BLaER1 treated with 17β-estradiol and CSF1 and Interleukin-3, amounts not matched to agents 10 nM and 100 nM (cell line): ENCODE measurements around the gene CALCOCO1.
A peak's percentile ranks its signal among the peaks of the same experiment; 100 is the strongest.

Experiments
- H3K27ac ChIP-seq, 11 experiments: shearing (Covaris generic); formaldehyde crosslinking; 2 replicates each; pipeline ENCODE4 v1.8.1; 2022
- H3K27me3 ChIP-seq, 11 experiments: shearing (Covaris generic); formaldehyde crosslinking; 2 replicates each; pipeline ENCODE4 v1.8.1; 2022
- H3K36me3 ChIP-seq, 11 experiments: shearing (Covaris generic); formaldehyde crosslinking; 2 replicates each; pipeline ENCODE4 v1.8.1; 2022
- H3K4me1 ChIP-seq, 10 experiments: shearing (Covaris generic); formaldehyde crosslinking; 2 replicates each; pipeline ENCODE4 v1.8.1; 2022
- H3K4me2 ChIP-seq, 11 experiments: shearing (Covaris generic); formaldehyde crosslinking; 2 replicates each; pipeline ENCODE4 v1.8.1; 2022
- H3K4me3 ChIP-seq, 10 experiments: shearing (Covaris generic); formaldehyde crosslinking; 2 replicates each; pipeline ENCODE4 v1.8.1; 2022
- H3K9ac ChIP-seq, 11 experiments: shearing (Covaris generic); formaldehyde crosslinking; 2 replicates each; pipeline ENCODE4 v1.8.1; 2022
- H3K9me3 ChIP-seq, 11 experiments: shearing (Covaris generic); formaldehyde crosslinking; replicated peaks in 1 of 11; 2 replicates each; pipeline ENCODE4 v1.8.1; 2022
- H4K20me1 ChIP-seq, 11 experiments: shearing (Covaris generic); formaldehyde crosslinking; 2 replicates each; pipeline ENCODE4 v1.8.1; 2022
- Cebpa-rat ChIP-seq, 11 experiments: shearing (Covaris generic); IDR thresholded peaks; 2 replicates each; pipeline ENCODE4 v1.8.1; 2022

Gene CALCOCO1

GRCh38 chr12:53675701-53676607, 51.3 kb downstream of the CALCOCO1 start, which contains the start of gene ATP5MC2:
Gene ATP5MC2, minus strand, starts transcription at chr12:53676083. Its CDS starts 3,469 bp downstream, at chr12:53672614.
- H4K20me1 ChIP-seq = peaks cover 0 to 9% (median 0%) of the 10 kb centered on the region in 11 experiments; a peak in 5 of 22 replicates
- no peaks in the 10 kb centered on the region for H3K9me3 ChIP-seq
- H3K27ac ChIP-seq = peak within 1 kb of the TSS; percentile 70 to 95 (median 92)
- peaks cover 21 to 53% (median 38%) of the 10 kb centered on the region in 10 experiments for H3K4me1 ChIP-seq
- peaks cover 26 to 41% (median 36%) of the 10 kb centered on the region in 11 experiments for H3K36me3 ChIP-seq
- peak; percentile 77 to 97 (median 92); a peak in 21 of 22 replicates for TF ChIP-seq Cebpa-rat (IDR thresholded peaks at IDR 0.05)
- H3K27me3 ChIP-seq = peaks cover 31 to 43% (median 39%) of the 10 kb centered on the region in 11 experiments
- peak within 1 kb of the TSS; percentile 62 to 84 (median 72) for H3K4me3 ChIP-seq
- peak within 1 kb of the TSS; percentile 89 to 100 (median 98) for H3K4me2 ChIP-seq
- peak within 1 kb of the TSS; percentile 76 to 91 (median 87) for H3K9ac ChIP-seq

GRCh38 chr12:53674977-53675700, 52.1 kb downstream of the CALCOCO1 start:
- no peaks in the 10 kb centered on the region for H3K9me3 ChIP-seq
- peak overlapping the region; percentile 70 to 95 (median 92) for H3K27ac ChIP-seq
- H3K36me3 ChIP-seq = peaks cover 34 to 49% (median 45%) of the 10 kb centered on the region in 11 experiments
- peaks cover 21 to 53% (median 38%) of the 10 kb centered on the region in 10 experiments for H3K4me1 ChIP-seq
- H3K4me2 ChIP-seq = peak overlapping the region; percentile 89 to 100 (median 98)
- no peak for TF ChIP-seq Cebpa-rat (IDR thresholded peaks at IDR 0.05)
- peaks cover 31 to 40% (median 38%) of the 10 kb centered on the region in 11 experiments for H3K27me3 ChIP-seq
- peaks cover 0 to 17% (median 4%) of the 10 kb centered on the region in 11 experiments; a peak in 8 of 22 replicates for H4K20me1 ChIP-seq
- peak overlapping the region; percentile 62 to 84 (median 72) for H3K4me3 ChIP-seq
- H3K9ac ChIP-seq = peak overlapping the region; percentile 76 to 91 (median 87)

DNA sequence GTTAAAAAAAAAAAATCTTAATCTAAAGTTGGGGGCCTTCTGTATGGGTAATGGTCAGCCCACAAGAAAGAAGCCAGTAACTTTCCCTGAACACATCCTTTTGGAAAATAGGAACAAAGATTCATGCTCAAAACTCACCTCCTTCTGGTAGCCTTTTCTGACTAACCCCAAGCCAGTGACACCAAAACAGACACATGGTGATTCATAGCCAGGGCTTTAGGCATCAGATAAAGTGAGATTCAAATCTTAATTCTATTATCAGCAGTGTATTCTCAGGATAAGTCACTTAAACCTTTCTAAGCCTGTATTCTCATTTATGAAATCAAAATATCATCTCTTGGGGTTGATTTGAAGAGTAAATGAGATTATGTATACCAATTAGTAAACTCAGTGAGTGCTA, 56.3 kb downstream of the CALCOCO1 start:
- peaks cover 74 to 90% (median 84%) of the 10 kb centered on the region in 11 experiments for H3K36me3 ChIP-seq

DNA sequence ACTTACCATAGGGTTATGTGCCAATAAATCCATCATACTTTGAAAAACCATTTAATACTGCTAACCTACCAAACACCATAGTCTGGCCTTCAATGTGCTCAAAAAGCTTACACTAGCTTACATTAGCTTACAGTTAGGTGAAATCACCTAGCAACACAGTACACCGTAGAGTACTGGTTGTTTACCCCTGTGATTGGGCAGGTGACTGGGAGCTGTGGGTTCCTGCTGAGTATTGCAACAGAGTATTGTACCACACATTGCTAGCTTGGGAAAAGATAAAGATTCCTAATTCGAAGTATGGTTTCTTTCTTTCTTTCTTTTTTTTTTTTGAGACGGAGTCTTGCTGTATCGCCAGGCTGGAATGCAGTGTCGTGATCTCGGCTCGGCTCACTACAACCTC, 56.9 kb downstream of the CALCOCO1 start:
- Histone ChIP-seq H4K20me1 (peaks cover 3 to 49% (median 17%) of the 10 kb centered on the region in 11 experiments; a peak in 15 of 22 replicates), H3K27me3 (no peaks in the 10 kb centered on the region), H3K27ac (no peak overlapping the region), H3K4me2 (no peak overlapping the region; a peak in 1 of 22 replicates), H3K4me3 (no peak overlapping the region), H3K9ac (no peak overlapping the region), H3K4me1 (peaks cover 9 to 39% (median 25%) of the 10 kb centered on the region in 10 experiments), H3K36me3 (peaks cover 80 to 96% (median 91%) of the 10 kb centered on the region in 11 experiments), H3K9me3 (no peaks in the 10 kb centered on the region)
- TF ChIP-seq Cebpa-rat (IDR thresholded peaks at IDR 0.05) = no peak

More for the DNA sequence above, 56.3 kb downstream of the CALCOCO1 start:
- H3K4me2 ChIP-seq = no peak overlapping the region
- H3K4me3 ChIP-seq = no peak overlapping the region
- no peaks in the 10 kb centered on the region for H3K27me3 ChIP-seq
- no peak overlapping the region for H3K9ac ChIP-seq
- peaks cover 11 to 40% (median 26%) of the 10 kb centered on the region in 10 experiments for H3K4me1 ChIP-seq
- no peaks in the 10 kb centered on the region for H3K9me3 ChIP-seq
- peaks cover 0 to 43% (median 15%) of the 10 kb centered on the region in 11 experiments; a peak in 15 of 22 replicates for H4K20me1 ChIP-seq
- no peak for TF ChIP-seq Cebpa-rat (IDR thresholded peaks at IDR 0.05)
- no peak overlapping the region for H3K27ac ChIP-seq

- Histone ChIP-seq H4K20me1 (peaks cover 3 to 58% (median 22%) of the 10 kb centered on the region in 11 experiments; a peak in 15 of 22 replicates), H3K4me3 (no peak overlapping the region), H3K9me3 (no peaks in the 10 kb centered on the region), H3K4me1 (peaks cover 0 to 11% (median 5%) of the 10 kb centered on the region in 10 experiments; a peak in 8 of 20 replicates), H3K27me3 (no peaks in the 10 kb centered on the region), H3K27ac (no peak overlapping the region), H3K4me2 (no peak overlapping the region), H3K9ac (no peak overlapping the region), H3K36me3 (peaks cover 97 to 99% (median 98%) of the 10 kb centered on the region in 11 experiments)
- TF ChIP-seq Cebpa-rat (IDR thresholded peaks at IDR 0.05) = no peak
These were observed 60.2 kb downstream of the CALCOCO1 start for GRCh38 chr12:53667080-53667479.

GRCh38 chr12:53664936-53665335, 62.3 kb downstream of the CALCOCO1 start:
- Histone ChIP-seq H3K36me3 (peaks cover 78 to 96% (median 84%) of the 10 kb centered on the region in 11 experiments), H3K9me3 (no peaks in the 10 kb centered on the region), H3K9ac (no peak overlapping the region), H3K27ac (no peak overlapping the region), H3K4me2 (no peak overlapping the region), H3K27me3 (no peaks in the 10 kb centered on the region), H3K4me3 (no peak overlapping the region), H3K4me1 (peaks cover 0 to 8% (median 5%) of the 10 kb centered on the region in 10 experiments; a peak in 14 of 20 replicates), H4K20me1 (peaks cover 2 to 40% (median 19%) of the 10 kb centered on the region in 11 experiments; a peak in 14 of 22 replicates)
- TF ChIP-seq Cebpa-rat (IDR thresholded peaks at IDR 0.05) = no peak

DNA sequence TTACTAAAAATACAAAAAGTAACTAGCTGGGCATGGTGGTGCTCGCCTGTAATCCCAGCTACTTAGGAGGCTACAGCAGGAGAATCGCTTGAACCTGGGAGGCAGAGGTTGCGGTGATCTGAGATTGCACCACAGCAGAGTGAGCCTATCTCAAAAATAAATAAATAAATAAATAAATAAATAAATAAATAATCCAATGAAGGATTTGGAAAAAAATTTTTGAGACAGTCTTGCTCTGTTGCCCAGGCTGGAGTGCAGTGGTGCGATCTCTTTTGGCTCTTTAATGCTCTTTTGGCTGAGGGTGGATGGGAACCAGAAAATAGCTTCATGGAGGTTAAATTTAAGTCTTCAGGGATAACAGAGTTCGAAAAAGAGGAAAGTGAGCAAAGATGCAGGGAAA, 63.1 kb downstream of the CALCOCO1 start:
- Histone ChIP-seq H3K4me3 (no peak overlapping the region), H3K9ac (no peak overlapping the region), H3K27ac (no peak overlapping the region), H4K20me1 (peaks cover 0 to 32% (median 12%) of the 10 kb centered on the region in 11 experiments; a peak in 12 of 22 replicates), H3K27me3 (no peaks in the 10 kb centered on the region), H3K4me1 (peaks cover 0 to 15% (median 9%) of the 10 kb centered on the region in 10 experiments; a peak in 14 of 20 replicates), H3K4me2 (no peak overlapping the region), H3K36me3 (peaks cover 70 to 89% (median 76%) of the 10 kb centered on the region in 11 experiments), H3K9me3 (no peaks in the 10 kb centered on the region)
- no peak for TF ChIP-seq Cebpa-rat (IDR thresholded peaks at IDR 0.05)

- no peak overlapping the region for H3K4me3 ChIP-seq
- H3K4me1 ChIP-seq = peaks cover 0 to 19% (median 9%) of the 10 kb centered on the region in 10 experiments; a peak in 14 of 20 replicates
- H3K27ac ChIP-seq = no peak overlapping the region
- TF ChIP-seq Cebpa-rat (IDR thresholded peaks at IDR 0.05) = no peak
- H3K9me3 ChIP-seq = no peaks in the 10 kb centered on the region
- no peak overlapping the region for H3K9ac ChIP-seq
- H3K4me2 ChIP-seq = peak overlapping the region in 7 of 11 experiments; percentile 4 to 58 (median 43); a peak in 11 of 22 replicates
- no peaks in the 10 kb centered on the region for H3K27me3 ChIP-seq
- peaks cover 31 to 54% (median 36%) of the 10 kb centered on the region in 11 experiments for H3K36me3 ChIP-seq
- H4K20me1 ChIP-seq = peaks cover 0 to 8% (median 3%) of the 10 kb centered on the region in 11 experiments; a peak in 5 of 22 replicates
These were observed 67.2 kb downstream of the CALCOCO1 start for GRCh38 chr12:53660041-53660440.
